ENCODE results near the gene NEGR1. TPM values are rescaled to one million over a fixed set of nuclear protein-coding genes. Genes with fewer than 3 reads are reported as not detected.

Gene NEGR1
- total and polyA plus RNA-seq, 8 donors: 1.2 to 35.4 (median 7.7) TPM

GRCh38 chr1:71738910-71739309, 543.4 kb downstream of the NEGR1 start:
- H3K36me3 ChIP-seq: no peaks in the 10 kb centered on the region
- no peak for DNase-seq
- H3K4me1 ChIP-seq: no peaks in the 10 kb centered on the region
- WGBS, 5 donors: 77 to 87% (median 81%) methylated on average over 2 of the region's 2 CpGs
- intact Hi-C loops (cut with DNase I; ENCODE audit: low total_unique reads): no loop called here
- H3K4me3 ChIP-seq: no peak overlapping the region
- no peaks in the 10 kb centered on the region for H3K9me3 ChIP-seq
- no peak overlapping the region for H3K27ac ChIP-seq
- TF ChIP-seq POLR2AphosphoS5 (IDR thresholded peaks at IDR 0.05): no peak
- TF ChIP-seq EP300 (IDR thresholded peaks at IDR 0.05): no peak
- TF ChIP-seq POLR2A (IDR thresholded peaks at IDR 0.05): no peak
- no peak for TF ChIP-seq CTCF (IDR thresholded peaks at IDR 0.05)
- no peaks in the 10 kb centered on the region for H3K27me3 ChIP-seq

- Histone ChIP-seq H3K4me3 (no peak overlapping the region), H3K9me3 (no peaks in the 10 kb centered on the region), H3K27ac (no peak overlapping the region), H3K4me1 (no peaks in the 10 kb centered on the region), H3K27me3 (no peaks in the 10 kb centered on the region), H3K36me3 (no peaks in the 10 kb centered on the region)
- TF ChIP-seq EP300 (IDR thresholded peaks at IDR 0.05) (no peak), CTCF (IDR thresholded peaks at IDR 0.05) (no peak), POLR2A (IDR thresholded peaks at IDR 0.05) (no peak), POLR2AphosphoS5 (IDR thresholded peaks at IDR 0.05) (no peak)
- intact Hi-C loops (cut with DNase I; ENCODE audit: low total_unique reads): no loop called here
- DNase-seq: no peak
- 90 to 100% (median 94%) methylated on average over 1 of the region's 1 CpG for WGBS, 5 donors
These were observed 544.1 kb downstream of the NEGR1 start for GRCh38 chr1:71738256-71738655.

GRCh38 chr1:71737768-71738167, 544.6 kb downstream of the NEGR1 start:
- intact Hi-C loops (cut with DNase I; ENCODE audit: low total_unique reads): no loop called here
- TF ChIP-seq POLR2AphosphoS5 (IDR thresholded peaks at IDR 0.05) (no peak), EP300 (IDR thresholded peaks at IDR 0.05) (no peak), POLR2A (IDR thresholded peaks at IDR 0.05) (no peak), CTCF (IDR thresholded peaks at IDR 0.05) (no peak)
- DNase-seq: no peak
- Histone ChIP-seq H3K27ac (no peak overlapping the region), H3K4me1 (no peaks in the 10 kb centered on the region), H3K9me3 (no peaks in the 10 kb centered on the region), H3K4me3 (no peak overlapping the region), H3K27me3 (no peaks in the 10 kb centered on the region), H3K36me3 (no peaks in the 10 kb centered on the region)
- WGBS, 5 donors: 81 to 96% (median 90%) methylated on average over 3 of the region's 3 CpGs

GRCh38 chr1:71733121-71733520, 549.2 kb downstream of the NEGR1 start:
- Histone ChIP-seq H3K4me3 (no peak overlapping the region), H3K27ac (no peak overlapping the region), H3K4me1 (no peaks in the 10 kb centered on the region), H3K36me3 (no peaks in the 10 kb centered on the region), H3K27me3 (no peaks in the 10 kb centered on the region), H3K9me3 (no peaks in the 10 kb centered on the region)
- no peak for DNase-seq
- no peak for TF ChIP-seq CTCF (IDR thresholded peaks at IDR 0.05)
- no peak for TF ChIP-seq POLR2AphosphoS5 (IDR thresholded peaks at IDR 0.05)
- no peak for TF ChIP-seq EP300 (IDR thresholded peaks at IDR 0.05)
- TF ChIP-seq POLR2A (IDR thresholded peaks at IDR 0.05): no peak
- intact Hi-C loops (cut with DNase I; ENCODE audit: low total_unique reads): no loop called here
- WGBS, 5 donors: 32 to 52% (median 34%) methylated on average over 2 of the region's 2 CpGs

Data from stomach (tissue), 9 donors.